OCI-LY1 (cell line): ENCODE results near the gene RPP38.

Experiments used
- H2AFZ ChIP-seq: fragments of 200-600 bp; sonication (generic), shearing (Covaris generic); 2 replicates; pipeline ENCODE4 v1.6.0; 2014; ENCODE audit warnings: antibody characterized with exemption, mild to moderate bottlenecking, low read length
- H3F3A ChIP-seq: fragments of 200-600 bp; sonication (generic), shearing (Covaris generic); 2 replicates; pipeline ENCODE4 v1.6.0; 2014; ENCODE audit warnings: mild to moderate bottlenecking, antibody characterized with exemption, low read length, moderate library complexity; ENCODE audit not compliant: insufficient read depth
- H3K27ac ChIP-seq: fragments of 200-600 bp; sonication (generic); 2 replicates; pipeline ENCODE4 v1.5.1; 2014; ENCODE audit warnings: low read length, mixed run types, mild to moderate bottlenecking, low read depth; ENCODE audit not compliant: poor library complexity, severe bottlenecking
- H3K27me3 ChIP-seq: fragments of 200-600 bp; sonication (generic); 2 replicates; pipeline ENCODE4 v1.6.0; 2014; ENCODE audit warnings: antibody characterized with exemption, mild to moderate bottlenecking, low read length, moderate library complexity; ENCODE audit not compliant: insufficient read depth
- H3K36me3 ChIP-seq: fragments of 200-600 bp; sonication (generic); 2 replicates; pipeline ENCODE4 v1.6.1; 2014; ENCODE audit warnings: mild to moderate bottlenecking, antibody characterized with exemption, low read length, moderate library complexity, mixed read lengths; ENCODE audit not compliant: insufficient read depth
- H3K4me1 ChIP-seq: fragments of 200-600 bp; sonication (generic); 2 replicates; pipeline ENCODE4 v1.5.1; 2014; ENCODE audit warnings: mild to moderate bottlenecking, low read length, moderate library complexity; ENCODE audit not compliant: insufficient read depth, severe bottlenecking
- H3K4me2 ChIP-seq: fragments of 200-600 bp; sonication (generic), shearing (Covaris generic); 2 replicates; pipeline ENCODE4 v1.6.1; 2014; ENCODE audit warnings: low read length
- H3K4me3 ChIP-seq: fragments of 200-600 bp; sonication (generic); 2 replicates; pipeline ENCODE4 v1.5.1; 2014; ENCODE audit warnings: low read length, low read depth, mild to moderate bottlenecking, mixed read lengths; ENCODE audit not compliant: poor library complexity, severe bottlenecking
- H3K79me2 ChIP-seq: fragments of 200-600 bp; shearing (Covaris generic); 2 replicates; pipeline ENCODE4 v1.6.1; 2016; ENCODE audit warnings: mixed run types, low read length, mixed read lengths; ENCODE audit not compliant: insufficient read depth
- H3K9ac ChIP-seq: fragments of 200-600 bp; sonication (generic), shearing (Covaris generic); 2 replicates; pipeline ENCODE4 v1.6.1; 2014; ENCODE audit warnings: mild to moderate bottlenecking, low read length, mixed read lengths
- H3K9me2 ChIP-seq: fragments of 200-600 bp; sonication (generic), shearing (Covaris generic); 2 replicates; pipeline ENCODE4 v1.6.1; 2014; ENCODE audit warnings: low read depth, mild to moderate bottlenecking, low read length, mixed read lengths
- H3K9me3 ChIP-seq: fragments of 200-600 bp; shearing (Covaris generic); 2 replicates; pipeline ENCODE4 v1.6.1; 2014; ENCODE audit warnings: low read length, mixed read lengths
- H4K20me1 ChIP-seq: fragments of 200-600 bp; sonication (generic), shearing (Covaris generic); 2 replicates; pipeline ENCODE4 v1.6.0; 2016; ENCODE audit warnings: mild to moderate bottlenecking, low read length; ENCODE audit not compliant: insufficient read depth
- CTCF ChIP-seq: fragments of 200-600 bp; sonication (generic), shearing (Covaris generic); IDR thresholded peaks from 2 replicates; pipeline ENCODE4 v1.5.1; 2017; ENCODE audit warnings: mild to moderate bottlenecking, antibody characterized with exemption, low read length, moderate library complexity, mixed read lengths
- EZH2 ChIP-seq: fragments of 200-600 bp; sonication (generic), shearing (Covaris generic); IDR thresholded peaks from 2 replicates; pipeline ENCODE4 v1.8.0; 2017; ENCODE audit warnings: borderline replicate concordance, mixed run types, mild to moderate bottlenecking, antibody characterized with exemption, low read length, moderate library complexity, mixed read lengths

RPP38 gene

GRCh38 chr10:15118615-15119014 is 21.5 kb downstream of the RPP38 start:
- H3K79me2 ChIP-seq = no peaks in the 10 kb centered on the region
- H3F3A ChIP-seq = no peaks in the 10 kb centered on the region
- H4K20me1 ChIP-seq = no peaks in the 10 kb centered on the region
- H3K36me3 ChIP-seq = no peaks in the 10 kb centered on the region; the same call in 1 of the 2 replicates
- no peaks in the 10 kb centered on the region for H3K9me3 ChIP-seq
- H3K4me2 ChIP-seq = no peak overlapping the region
- no peak overlapping the region for H3K4me3 ChIP-seq
- TF ChIP-seq CTCF (no peak), EZH2 (no peak)
- H3K27ac ChIP-seq = no peak overlapping the region
- H2AFZ ChIP-seq = no peak overlapping the region
- no peaks in the 10 kb centered on the region for H3K4me1 ChIP-seq
- no peak overlapping the region for H3K9ac ChIP-seq
- no peaks in the 10 kb centered on the region for H3K27me3 ChIP-seq
- no peaks in the 10 kb centered on the region for H3K9me2 ChIP-seq

GRCh38 chr10:15120523-15120922 is 23.4 kb downstream of the RPP38 start:
- Histone ChIP-seq H3K27me3 (no peaks in the 10 kb centered on the region), H3K9me3 (no peaks in the 10 kb centered on the region), H3K4me1 (no peaks in the 10 kb centered on the region), H3K27ac (no peak overlapping the region), H3K9ac (no peak overlapping the region), H3F3A (no peaks in the 10 kb centered on the region), H3K36me3 (no peaks in the 10 kb centered on the region), H3K4me2 (no peak overlapping the region), H3K9me2 (no peaks in the 10 kb centered on the region), H3K79me2 (no peaks in the 10 kb centered on the region), H3K4me3 (no peak overlapping the region), H2AFZ (no peak overlapping the region), H4K20me1 (no peaks in the 10 kb centered on the region)
- TF ChIP-seq CTCF (no peak), EZH2 (no peak)

- H3K4me2 ChIP-seq = no peak overlapping the region
- H3K27me3 ChIP-seq = no peaks in the 10 kb centered on the region
- no peaks in the 10 kb centered on the region for H3K9me2 ChIP-seq
- no peak overlapping the region for H3K9ac ChIP-seq
- H3K36me3 ChIP-seq = no peaks in the 10 kb centered on the region
- H3K27ac ChIP-seq = no peak overlapping the region
- no peaks in the 10 kb centered on the region for H3K79me2 ChIP-seq
- H4K20me1 ChIP-seq = no peaks in the 10 kb centered on the region
- H3F3A ChIP-seq = no peaks in the 10 kb centered on the region
- H3K9me3 ChIP-seq = no peaks in the 10 kb centered on the region
- TF ChIP-seq CTCF (no peak), EZH2 (no peak)
- no peak overlapping the region for H2AFZ ChIP-seq
- no peak overlapping the region for H3K4me3 ChIP-seq
- H3K4me1 ChIP-seq = no peaks in the 10 kb centered on the region
These were observed 24.6 kb downstream of the RPP38 start for GRCh38 chr10:15121707-15122106.
